Measurements from ENCODE around the gene BCKDHA.

- TF ChIP-seq POLR2AphosphoS5 (IDR thresholded peaks at IDR 0.05) (no peak), CTCF (IDR thresholded peaks at IDR 0.05) (no peak), POLR2A (IDR thresholded peaks at IDR 0.05; ENCODE audit: low read depth) (no peak)
Observed at GRCh38 chr19:41364524-41365391, 32.9 kb upstream of the BCKDHA start.

Measured in esophagus muscularis mucosa (tissue), 3 donors.